HEK293 (cell line): ENCODE measurements around the gene ANKRD40.

Experiments used
- CTCF ChIA-PET: fragments of 350-600 bp; formaldehyde crosslinking; extraction: SDS; loops from one replicate; lab custom pipeline; 2021; ENCODE audit warnings: antibody characterized with exemption; lab: Yijun Ruan, JAX
- POLR2A ChIA-PET: fragments of 300-600 bp; formaldehyde crosslinking; extraction: SDS; loops from one replicate; lab custom pipeline; 2020; ENCODE audit warnings: antibody characterized with exemption, inconsistent platforms; lab: Yijun Ruan, JAX
- H3K27ac ChIP-seq: fragments of 200-500 bp; sonication (Bioruptor generic); 2 replicates; pipeline ENCODE4 v1.5.1; 2014; ENCODE audit warnings: low read depth, low read length, control low read depth, inconsistent platforms; ENCODE audit errors: extremely low read depth
- H3K36me3 ChIP-seq, 2 experiments: fragments of 200-500 bp in 1 of 2; sonication (Bioruptor generic) in 1 of 2; 1 replicate in 1 of 2; 2 replicates in 1 of 2; pipeline ENCODE4 v1.5.1; 2014 to 2017; ENCODE audit warnings: inconsistent platforms in 2 of 2, low read length in 2 of 2; ENCODE audit not compliant: control insufficient read depth in 2 of 2, insufficient read depth in 1 of 2
- H3K4me1 ChIP-seq: fragments of 200-500 bp; sonication (Bioruptor generic); 2 replicates; pipeline ENCODE4 v1.5.1; 2014; ENCODE audit warnings: mild to moderate bottlenecking, low read length, inconsistent platforms; ENCODE audit not compliant: control insufficient read depth, insufficient read depth
- H3K4me3 ChIP-seq: 2 replicates; pipeline ENCODE4 v1.5.1; 2011; ENCODE audit warnings: low read depth, mild to moderate bottlenecking, control low read depth, low read length, moderate library complexity
- H3K9me3 ChIP-seq: fragments of 200-500 bp; sonication (Bioruptor generic); 2 replicates; pipeline ENCODE4 v1.5.1; 2014; ENCODE audit warnings: low read depth, low read length, inconsistent platforms; ENCODE audit not compliant: control insufficient read depth, insufficient read depth
- GLIS1 ChIP-seq: fragments of 450-650 bp; formaldehyde crosslinking; IDR thresholded peaks from 2 replicates; pipeline ENCODE4 v1.5.1; 2016; ENCODE audit warnings: missing biosample characterization, missing genetic modification characterization
- HOXC10 ChIP-seq: sonication (generic); formaldehyde crosslinking; IDR thresholded peaks from 2 replicates; pipeline ENCODE4 v1.8.1; 2023; ENCODE audit warnings: mild to moderate bottlenecking, missing genetic modification reagents
- KLF10 ChIP-seq: fragments of 450-650 bp; IDR thresholded peaks from 2 replicates; pipeline ENCODE4 v1.5.1; 2018; ENCODE audit warnings: missing biosample characterization, mild to moderate bottlenecking, missing genetic modification characterization
- SCRT1 ChIP-seq: fragments of 450-650 bp; formaldehyde crosslinking; IDR thresholded peaks from 2 replicates; pipeline ENCODE4 v1.5.1; 2016; ENCODE audit warnings: missing biosample characterization, missing genetic modification characterization, borderline replicate concordance
- SP3 ChIP-seq: fragments of 450-650 bp; formaldehyde crosslinking; IDR thresholded peaks from 2 replicates; pipeline ENCODE4 v1.5.1; 2016; ENCODE audit warnings: missing biosample characterization, missing genetic modification characterization
- ZBTB8A ChIP-seq: fragments of 450-650 bp; formaldehyde crosslinking; IDR thresholded peaks from 2 replicates; pipeline ENCODE4 v1.5.1; 2016; ENCODE audit warnings: missing biosample characterization, missing genetic modification characterization
- ZFP3 ChIP-seq: fragments of 450-650 bp; formaldehyde crosslinking; IDR thresholded peaks from 2 replicates; pipeline ENCODE4 v1.5.1; 2016; ENCODE audit warnings: low read depth, missing biosample characterization, missing genetic modification characterization
- ZIC2 ChIP-seq: fragments of 450-650 bp; formaldehyde crosslinking; IDR thresholded peaks from 2 replicates; pipeline ENCODE4 v1.5.1; 2016; ENCODE audit warnings: missing biosample characterization, missing genetic modification characterization
- ZNF121 ChIP-seq: fragments of 450-650 bp; formaldehyde crosslinking; IDR thresholded peaks from 2 replicates; pipeline ENCODE4 v1.5.1; 2016; ENCODE audit warnings: missing biosample characterization, missing genetic modification characterization
- ZNF132 ChIP-seq: fragments of 450-650 bp; formaldehyde crosslinking; IDR thresholded peaks from 2 replicates; pipeline ENCODE4 v1.5.1; 2017; ENCODE audit warnings: missing biosample characterization, missing genetic modification characterization, borderline replicate concordance
- ZNF214 ChIP-seq: fragments of 450-650 bp; formaldehyde crosslinking; IDR thresholded peaks from 2 replicates; pipeline ENCODE4 v1.5.1; 2017; ENCODE audit warnings: missing biosample characterization, mild to moderate bottlenecking, missing genetic modification characterization, borderline replicate concordance
- ZNF354C ChIP-seq: fragments of 450-650 bp; formaldehyde crosslinking; IDR thresholded peaks from 2 replicates; pipeline ENCODE4 v1.5.1; 2016; ENCODE audit warnings: missing biosample characterization, missing genetic modification characterization, low read depth, borderline replicate concordance
- ZNF501 ChIP-seq: fragments of 450-650 bp; formaldehyde crosslinking; IDR thresholded peaks from 2 replicates; pipeline ENCODE4 v1.5.1; 2016; ENCODE audit warnings: missing biosample characterization, missing genetic modification characterization
- ZNF548 ChIP-seq: fragments of 450-650 bp; formaldehyde crosslinking; IDR thresholded peaks from 2 replicates; pipeline ENCODE4 v1.5.1; 2016; ENCODE audit warnings: missing biosample characterization, missing genetic modification characterization
- ZNF560 ChIP-seq: fragments of 450-650 bp; formaldehyde crosslinking; IDR thresholded peaks from 2 replicates; pipeline ENCODE4 v1.5.1; 2017; ENCODE audit warnings: missing biosample characterization, missing genetic modification characterization, borderline replicate concordance
- ZNF585B ChIP-seq: fragments of 450-650 bp; formaldehyde crosslinking; IDR thresholded peaks from 2 replicates; pipeline ENCODE4 v1.5.1; 2016; ENCODE audit warnings: missing biosample characterization, missing genetic modification characterization
- ZNF621 ChIP-seq: fragments of 450-650 bp; formaldehyde crosslinking; IDR thresholded peaks from 2 replicates; pipeline ENCODE4 v1.5.1; 2017; ENCODE audit warnings: missing biosample characterization, missing genetic modification characterization
- ZNF629 ChIP-seq: fragments of 450-650 bp; formaldehyde crosslinking; IDR thresholded peaks from 2 replicates; pipeline ENCODE4 v1.5.1; 2017; ENCODE audit warnings: missing biosample characterization, missing genetic modification characterization
- ZNF670 ChIP-seq: fragments of 450-650 bp; formaldehyde crosslinking; IDR thresholded peaks from 2 replicates; pipeline ENCODE4 v1.5.1; 2016; ENCODE audit warnings: missing biosample characterization, missing genetic modification characterization, low read depth
- ZNF677 ChIP-seq: fragments of 450-650 bp; IDR thresholded peaks from 2 replicates; pipeline ENCODE4 v1.5.0; 2018; ENCODE audit warnings: missing biosample characterization, mild to moderate bottlenecking, missing genetic modification characterization, moderate library complexity
- ZNF791 ChIP-seq: fragments of 450-650 bp; formaldehyde crosslinking; IDR thresholded peaks from 2 replicates; pipeline ENCODE4 v1.5.1; 2016; ENCODE audit warnings: missing biosample characterization, missing genetic modification characterization
- ZNF837 ChIP-seq: fragments of 450-650 bp; formaldehyde crosslinking; IDR thresholded peaks from 2 replicates; pipeline ENCODE4 v1.5.1; 2016; ENCODE audit warnings: missing biosample characterization, missing genetic modification characterization
- ZSCAN16 ChIP-seq: fragments of 450-650 bp; formaldehyde crosslinking; IDR thresholded peaks from 2 replicates; pipeline ENCODE4 v1.5.1; 2016; ENCODE audit warnings: missing biosample characterization, missing genetic modification characterization
- ZSCAN30 ChIP-seq: fragments of 450-650 bp; IDR thresholded peaks from 2 replicates; pipeline ENCODE4 v1.5.1; 2018; ENCODE audit warnings: missing biosample characterization, mild to moderate bottlenecking, missing genetic modification characterization, moderate library complexity
- TF ChIP-seq, protein P1 (sequence below): fragments of 450-650 bp; formaldehyde crosslinking; IDR thresholded peaks from 2 replicates; pipeline ENCODE4 v1.5.1; 2017; ENCODE audit warnings: missing biosample characterization, missing genetic modification characterization
- TF ChIP-seq, protein P2 (sequence below): fragments of 450-650 bp; formaldehyde crosslinking; IDR thresholded peaks from 2 replicates; pipeline ENCODE4 v1.5.1; 2016; ENCODE audit warnings: missing biosample characterization, missing genetic modification characterization
- TF ChIP-seq, protein P3 (sequence below): fragments of 450-650 bp; formaldehyde crosslinking; IDR thresholded peaks from 2 replicates; pipeline ENCODE4 v1.5.1; 2016; ENCODE audit warnings: missing biosample characterization, missing genetic modification characterization
- TF ChIP-seq, protein P4 (sequence below): fragments of 450-650 bp; formaldehyde crosslinking; IDR thresholded peaks from 2 replicates; pipeline ENCODE4 v1.5.1; 2017; ENCODE audit warnings: missing biosample characterization, missing genetic modification characterization
- TF ChIP-seq, protein P5 (sequence below): fragments of 450-650 bp; formaldehyde crosslinking; IDR thresholded peaks from 2 replicates; pipeline ENCODE4 v1.5.1; 2016; ENCODE audit warnings: missing biosample characterization, missing genetic modification characterization

The ANKRD40 gene

DNA sequence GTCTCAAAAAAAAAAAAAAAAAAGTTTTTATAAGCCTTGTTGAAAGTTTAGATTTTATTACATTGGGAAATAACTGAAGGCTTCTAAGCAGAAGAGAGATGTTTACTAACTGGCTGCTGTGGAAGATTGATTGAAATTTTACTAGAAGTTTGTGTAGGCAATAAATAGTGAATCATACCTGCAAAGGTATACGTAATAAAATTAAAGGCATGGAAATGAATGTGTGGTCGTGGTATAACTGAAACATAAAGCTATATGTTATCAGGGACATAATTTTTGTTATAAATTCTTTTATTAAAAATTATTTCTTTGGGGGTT, 20.4 kb upstream of the ANKRD40 start (continued):
- no peak for TF ChIP-seq ZNF121 (tag by site-specific recombination)
- no peak for TF ChIP-seq HOXC10 (CRISPR knock-in tag)
- TF ChIP-seq ZNF354C (tag by site-specific recombination): no peak

DNA sequence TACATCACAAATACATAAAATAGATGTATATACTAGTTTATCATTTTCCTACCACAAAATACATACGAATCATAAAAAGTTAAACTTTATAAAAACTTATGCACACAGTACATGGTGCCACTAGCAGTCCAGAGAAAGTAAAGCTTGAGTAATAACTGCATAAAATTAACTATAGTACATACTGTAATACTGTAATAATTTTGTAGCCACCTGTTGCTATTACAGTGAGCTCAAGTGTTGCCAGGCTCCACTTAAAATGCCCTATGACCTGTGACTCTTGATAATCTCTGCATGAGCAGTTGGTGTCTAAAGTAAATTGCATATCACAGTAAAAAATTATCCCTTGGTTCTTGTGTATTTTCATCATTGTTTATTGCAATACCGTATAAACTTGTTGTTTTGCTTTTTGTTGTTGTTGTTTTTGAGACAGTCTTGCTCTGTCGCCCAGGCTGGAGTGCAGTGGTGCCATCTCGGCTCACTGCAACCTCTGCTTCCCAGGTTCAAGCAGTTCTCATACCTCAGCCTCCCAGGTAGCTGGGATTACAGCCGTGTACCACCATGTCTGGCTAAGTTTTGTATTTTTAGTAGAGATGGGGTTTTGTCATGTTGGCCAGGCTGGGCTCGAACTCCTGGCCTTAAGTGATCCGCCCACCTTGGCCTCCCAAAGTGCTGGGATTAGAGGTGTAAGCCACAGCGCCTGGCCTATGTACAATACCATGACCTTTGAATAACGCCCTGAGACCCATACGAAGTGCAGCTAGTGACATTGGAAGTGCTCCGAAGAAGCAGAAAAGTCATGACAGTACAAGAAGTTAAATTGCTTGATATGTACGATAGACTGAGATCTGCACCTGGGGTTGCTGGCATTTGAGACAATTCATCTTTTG, 18.3 kb upstream of the ANKRD40 start:
- POLR2A ChIA-PET: interaction anchor here (0.5 to 1.1 kb wide), 3 partner anchors 45 to 141 kb away, joined by 3 to 4 read pairs (median 3); partner anchors contain the start of gene TOB1
- no peaks in the 10 kb centered on the region for H3K9me3 ChIP-seq
- H3K27ac ChIP-seq: no peak overlapping the region
- H3K4me3 ChIP-seq: no peak overlapping the region
- peaks cover 16 to 17% of the 10 kb centered on the region in 2 experiments for H3K36me3 ChIP-seq
- CTCF ChIA-PET: interaction anchor here (1.2 kb wide), 1 partner anchor 57 kb away, joined by 7 read pairs; no protein-coding TSS in a partner anchor
- peaks cover 52% of the 10 kb centered on the region for H3K4me1 ChIP-seq
- TF ChIP-seq ZNF677 (tag by site-specific recombination) (no peak), ZNF214 (tag by site-specific recombination) (no peak), ZFP3 (tag by site-specific recombination) (no peak), ZNF621 (tag by site-specific recombination) (no peak), ZSCAN16 (no peak), GLIS1 (tag by site-specific recombination) (0 out of 2 replicates have a peak, but pooled peaks have one; percentile 16), ZBTB8A (no peak), SP3 (tag by site-specific recombination) (no peak), ZNF501 (no peak), ZNF837 (no peak), ZNF670 (no peak), ZNF132 (tag by site-specific recombination) (no peak), KLF10 (tag by site-specific recombination) (no peak), ZSCAN30 (tag by site-specific recombination) (no peak), ZNF585B (tag by site-specific recombination) (no peak), ZNF560 (tag by site-specific recombination) (no peak), ZNF548 (tag by site-specific recombination) (no peak), ZIC2 (tag by site-specific recombination) (no peak), SCRT1 (peak; percentile 75; the same call in 1 of the 2 replicates), ZNF629 (tag by site-specific recombination) (no peak), ZNF791 (tag by site-specific recombination) (no peak)
- TF ChIP-seq, protein P1, sequence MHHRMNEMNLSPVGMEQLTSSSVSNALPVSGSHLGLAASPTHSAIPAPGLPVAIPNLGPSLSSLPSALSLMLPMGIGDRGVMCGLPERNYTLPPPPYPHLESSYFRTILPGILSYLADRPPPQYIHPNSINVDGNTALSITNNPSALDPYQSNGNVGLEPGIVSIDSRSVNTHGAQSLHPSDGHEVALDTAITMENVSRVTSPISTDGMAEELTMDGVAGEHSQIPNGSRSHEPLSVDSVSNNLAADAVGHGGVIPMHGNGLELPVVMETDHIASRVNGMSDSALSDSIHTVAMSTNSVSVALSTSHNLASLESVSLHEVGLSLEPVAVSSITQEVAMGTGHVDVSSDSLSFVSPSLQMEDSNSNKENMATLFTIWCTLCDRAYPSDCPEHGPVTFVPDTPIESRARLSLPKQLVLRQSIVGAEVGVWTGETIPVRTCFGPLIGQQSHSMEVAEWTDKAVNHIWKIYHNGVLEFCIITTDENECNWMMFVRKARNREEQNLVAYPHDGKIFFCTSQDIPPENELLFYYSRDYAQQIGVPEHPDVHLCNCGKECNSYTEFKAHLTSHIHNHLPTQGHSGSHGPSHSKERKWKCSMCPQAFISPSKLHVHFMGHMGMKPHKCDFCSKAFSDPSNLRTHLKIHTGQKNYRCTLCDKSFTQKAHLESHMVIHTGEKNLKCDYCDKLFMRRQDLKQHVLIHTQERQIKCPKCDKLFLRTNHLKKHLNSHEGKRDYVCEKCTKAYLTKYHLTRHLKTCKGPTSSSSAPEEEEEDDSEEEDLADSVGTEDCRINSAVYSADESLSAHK (tag by site-specific recombination): no peak
- TF ChIP-seq, protein P2, sequence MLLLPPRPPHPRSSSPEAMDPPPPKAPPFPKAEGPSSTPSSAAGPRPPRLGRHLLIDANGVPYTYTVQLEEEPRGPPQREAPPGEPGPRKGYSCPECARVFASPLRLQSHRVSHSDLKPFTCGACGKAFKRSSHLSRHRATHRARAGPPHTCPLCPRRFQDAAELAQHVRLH (tag by site-specific recombination): no peak
- TF ChIP-seq, protein P3, sequence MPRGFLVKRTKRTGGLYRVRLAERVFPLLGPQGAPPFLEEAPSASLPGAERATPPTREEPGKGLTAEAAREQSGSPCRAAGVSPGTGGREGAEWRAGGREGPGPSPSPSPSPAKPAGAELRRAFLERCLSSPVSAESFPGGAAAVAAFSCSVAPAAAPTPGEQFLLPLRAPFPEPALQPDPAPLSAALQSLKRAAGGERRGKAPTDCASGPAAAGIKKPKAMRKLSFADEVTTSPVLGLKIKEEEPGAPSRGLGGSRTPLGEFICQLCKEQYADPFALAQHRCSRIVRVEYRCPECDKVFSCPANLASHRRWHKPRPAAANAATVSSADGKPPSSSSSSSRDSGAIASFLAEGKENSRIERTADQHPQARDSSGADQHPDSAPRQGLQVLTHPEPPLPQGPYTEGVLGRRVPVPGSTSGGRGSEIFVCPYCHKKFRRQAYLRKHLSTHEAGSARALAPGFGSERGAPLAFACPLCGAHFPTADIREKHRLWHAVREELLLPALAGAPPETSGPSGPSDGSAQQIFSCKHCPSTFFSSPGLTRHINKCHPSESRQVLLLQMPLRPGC (tag by site-specific recombination): no peak
- TF ChIP-seq, protein P4, sequence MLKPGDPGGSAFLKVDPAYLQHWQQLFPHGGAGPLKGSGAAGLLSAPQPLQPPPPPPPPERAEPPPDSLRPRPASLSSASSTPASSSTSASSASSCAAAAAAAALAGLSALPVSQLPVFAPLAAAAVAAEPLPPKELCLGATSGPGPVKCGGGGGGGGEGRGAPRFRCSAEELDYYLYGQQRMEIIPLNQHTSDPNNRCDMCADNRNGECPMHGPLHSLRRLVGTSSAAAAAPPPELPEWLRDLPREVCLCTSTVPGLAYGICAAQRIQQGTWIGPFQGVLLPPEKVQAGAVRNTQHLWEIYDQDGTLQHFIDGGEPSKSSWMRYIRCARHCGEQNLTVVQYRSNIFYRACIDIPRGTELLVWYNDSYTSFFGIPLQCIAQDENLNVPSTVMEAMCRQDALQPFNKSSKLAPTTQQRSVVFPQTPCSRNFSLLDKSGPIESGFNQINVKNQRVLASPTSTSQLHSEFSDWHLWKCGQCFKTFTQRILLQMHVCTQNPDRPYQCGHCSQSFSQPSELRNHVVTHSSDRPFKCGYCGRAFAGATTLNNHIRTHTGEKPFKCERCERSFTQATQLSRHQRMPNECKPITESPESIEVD (tag by site-specific recombination): 0 out of 2 replicates have a peak, but pooled peaks have one; percentile 15
- TF ChIP-seq, protein P5, sequence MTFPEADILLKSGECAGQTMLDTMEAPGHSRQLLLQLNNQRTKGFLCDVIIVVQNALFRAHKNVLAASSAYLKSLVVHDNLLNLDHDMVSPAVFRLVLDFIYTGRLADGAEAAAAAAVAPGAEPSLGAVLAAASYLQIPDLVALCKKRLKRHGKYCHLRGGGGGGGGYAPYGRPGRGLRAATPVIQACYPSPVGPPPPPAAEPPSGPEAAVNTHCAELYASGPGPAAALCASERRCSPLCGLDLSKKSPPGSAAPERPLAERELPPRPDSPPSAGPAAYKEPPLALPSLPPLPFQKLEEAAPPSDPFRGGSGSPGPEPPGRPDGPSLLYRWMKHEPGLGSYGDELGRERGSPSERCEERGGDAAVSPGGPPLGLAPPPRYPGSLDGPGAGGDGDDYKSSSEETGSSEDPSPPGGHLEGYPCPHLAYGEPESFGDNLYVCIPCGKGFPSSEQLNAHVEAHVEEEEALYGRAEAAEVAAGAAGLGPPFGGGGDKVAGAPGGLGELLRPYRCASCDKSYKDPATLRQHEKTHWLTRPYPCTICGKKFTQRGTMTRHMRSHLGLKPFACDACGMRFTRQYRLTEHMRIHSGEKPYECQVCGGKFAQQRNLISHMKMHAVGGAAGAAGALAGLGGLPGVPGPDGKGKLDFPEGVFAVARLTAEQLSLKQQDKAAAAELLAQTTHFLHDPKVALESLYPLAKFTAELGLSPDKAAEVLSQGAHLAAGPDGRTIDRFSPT (tag by site-specific recombination): no peak
